ENCODE measurements around the gene RNF186. TPM values are rescaled to one million over a fixed set of nuclear protein-coding genes. Genes with fewer than 3 reads are reported as not detected.

The RNF186 gene
- total RNA-seq, 1 experiment from 2014 or later = not detected

DNA sequence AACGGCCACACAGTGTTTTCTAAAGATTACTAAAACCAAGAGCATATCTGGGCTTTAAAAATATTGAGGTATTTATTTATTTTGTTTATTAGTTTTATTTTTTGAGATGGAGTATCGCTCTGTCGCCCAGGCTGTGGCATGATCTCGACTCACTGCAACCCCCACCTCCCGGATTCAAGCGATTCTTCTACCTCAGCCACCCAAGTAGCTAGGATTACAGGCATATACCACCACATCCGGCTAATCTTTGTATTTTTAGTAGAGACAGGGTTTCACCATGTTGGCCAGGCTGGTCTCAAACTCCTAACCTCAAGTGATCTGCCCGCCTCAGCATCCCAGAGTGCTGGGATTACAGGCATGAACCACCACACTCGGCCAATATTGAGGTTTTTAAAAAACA lies 39.3 kb downstream of the RNF186 start:
- no peak overlapping the region for H3K4me3 Mint-ChIP-seq (ENCODE audit: low read depth, unreplicated experiment)
- CTCF ChIA-PET = interaction anchor here (1.0 kb wide), 1 partner anchor 10 kb away, joined by 4 read pairs; no protein-coding TSS in a partner anchor
- no peaks in the 10 kb centered on the region for H3K36me3 Mint-ChIP-seq (ENCODE audit: insufficient read depth, unreplicated experiment)
- no peaks in the 10 kb centered on the region for H3K9me3 Mint-ChIP-seq (ENCODE audit: low read depth, unreplicated experiment)
- no peaks in the 10 kb centered on the region for H3K27me3 Mint-ChIP-seq (ENCODE audit: unreplicated experiment)
- no peaks in the 10 kb centered on the region for H3K4me1 Mint-ChIP-seq (ENCODE audit: low read depth, unreplicated experiment)
- intact Hi-C loops (cut with micrococcal nuclease; ENCODE audit: unreplicated experiment) = no loop called here
- no peak for DNase-seq
- no TSS peak for BruUV-seq (replicated peaks)
- H3K27ac Mint-ChIP-seq (ENCODE audit: unreplicated experiment) = no peak overlapping the region
- TF ChIP-seq, protein P1, sequence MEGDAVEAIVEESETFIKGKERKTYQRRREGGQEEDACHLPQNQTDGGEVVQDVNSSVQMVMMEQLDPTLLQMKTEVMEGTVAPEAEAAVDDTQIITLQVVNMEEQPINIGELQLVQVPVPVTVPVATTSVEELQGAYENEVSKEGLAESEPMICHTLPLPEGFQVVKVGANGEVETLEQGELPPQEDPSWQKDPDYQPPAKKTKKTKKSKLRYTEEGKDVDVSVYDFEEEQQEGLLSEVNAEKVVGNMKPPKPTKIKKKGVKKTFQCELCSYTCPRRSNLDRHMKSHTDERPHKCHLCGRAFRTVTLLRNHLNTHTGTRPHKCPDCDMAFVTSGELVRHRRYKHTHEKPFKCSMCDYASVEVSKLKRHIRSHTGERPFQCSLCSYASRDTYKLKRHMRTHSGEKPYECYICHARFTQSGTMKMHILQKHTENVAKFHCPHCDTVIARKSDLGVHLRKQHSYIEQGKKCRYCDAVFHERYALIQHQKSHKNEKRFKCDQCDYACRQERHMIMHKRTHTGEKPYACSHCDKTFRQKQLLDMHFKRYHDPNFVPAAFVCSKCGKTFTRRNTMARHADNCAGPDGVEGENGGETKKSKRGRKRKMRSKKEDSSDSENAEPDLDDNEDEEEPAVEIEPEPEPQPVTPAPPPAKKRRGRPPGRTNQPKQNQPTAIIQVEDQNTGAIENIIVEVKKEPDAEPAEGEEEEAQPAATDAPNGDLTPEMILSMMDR (IDR thresholded peaks at IDR 0.05; ENCODE audit: unreplicated experiment) = no peak

DNA sequence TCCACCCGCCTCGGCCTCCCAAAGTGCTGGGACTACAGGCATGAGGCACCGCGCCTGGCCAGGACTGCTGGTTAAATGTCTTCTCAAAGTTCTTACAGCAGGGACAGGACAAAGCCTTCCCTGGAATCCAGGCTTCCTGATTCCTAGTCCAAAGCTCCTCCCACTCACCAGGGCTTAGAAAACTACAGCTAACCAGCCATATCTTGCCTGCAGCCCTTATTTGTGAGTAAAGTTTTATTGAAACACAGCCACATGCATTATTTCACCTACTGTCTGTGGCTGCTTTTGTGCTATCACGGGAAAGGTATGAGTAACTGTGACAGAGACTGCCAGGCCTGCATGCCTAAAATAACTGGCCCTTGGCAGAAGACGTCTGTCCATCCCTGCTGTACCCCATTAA lies 39.8 kb downstream of the RNF186 start:
- BruUV-seq (replicated peaks) = no TSS peak
- no peak for DNase-seq
- Mint-ChIP-seq H3K27ac (ENCODE audit: unreplicated experiment) (no peak overlapping the region), H3K9me3 (ENCODE audit: low read depth, unreplicated experiment) (no peaks in the 10 kb centered on the region), H3K36me3 (ENCODE audit: insufficient read depth, unreplicated experiment) (no peaks in the 10 kb centered on the region), H3K4me1 (ENCODE audit: low read depth, unreplicated experiment) (no peaks in the 10 kb centered on the region), H3K4me3 (ENCODE audit: low read depth, unreplicated experiment) (no peak overlapping the region), H3K27me3 (ENCODE audit: unreplicated experiment) (no peaks in the 10 kb centered on the region)
- CTCF ChIA-PET = no interaction called here
- intact Hi-C loops (cut with micrococcal nuclease; ENCODE audit: unreplicated experiment) = no loop called here
- TF ChIP-seq, protein P1 (IDR thresholded peaks at IDR 0.05; ENCODE audit: unreplicated experiment) = no peak

DNA sequence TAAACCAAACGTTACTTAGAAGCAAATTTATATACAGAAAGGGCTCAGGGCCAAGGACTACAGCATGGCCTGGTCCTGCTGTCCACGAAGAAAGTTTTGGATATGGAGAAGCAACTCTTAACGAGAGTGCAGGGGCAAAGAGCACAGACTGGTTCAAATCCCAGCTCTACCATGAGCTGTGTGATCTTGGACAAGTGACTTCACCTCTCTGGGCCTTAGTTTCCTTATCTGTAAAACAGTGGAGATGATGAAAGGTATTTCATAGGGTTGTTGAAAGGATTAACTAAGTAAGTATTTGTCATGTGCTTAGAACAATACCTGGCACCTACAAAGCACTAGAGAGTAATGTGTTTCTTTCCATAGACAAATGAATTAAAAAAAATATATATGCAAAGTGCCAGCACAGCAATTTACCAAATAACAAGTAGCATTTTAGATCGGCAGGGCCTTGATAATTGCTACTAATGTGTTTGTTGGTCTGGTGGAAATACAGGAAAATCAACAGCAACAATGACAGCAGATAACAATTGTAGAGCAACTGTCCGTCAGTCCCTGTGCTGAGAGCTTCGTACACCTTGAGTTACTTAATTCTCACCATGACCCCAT lies 40.8 kb downstream of the RNF186 start:
- Mint-ChIP-seq H3K4me3 (ENCODE audit: low read depth, unreplicated experiment) (no peak overlapping the region), H3K9me3 (ENCODE audit: low read depth, unreplicated experiment) (no peaks in the 10 kb centered on the region), H3K4me1 (ENCODE audit: low read depth, unreplicated experiment) (no peaks in the 10 kb centered on the region), H3K27me3 (ENCODE audit: unreplicated experiment) (no peaks in the 10 kb centered on the region), H3K36me3 (ENCODE audit: insufficient read depth, unreplicated experiment) (no peaks in the 10 kb centered on the region), H3K27ac (ENCODE audit: unreplicated experiment) (no peak overlapping the region)
- BruUV-seq (replicated peaks) = no TSS peak
- intact Hi-C loops (cut with micrococcal nuclease; ENCODE audit: unreplicated experiment) = no loop called here
- TF ChIP-seq, protein P1 (IDR thresholded peaks at IDR 0.05; ENCODE audit: unreplicated experiment) = no peak
- CTCF ChIA-PET = no interaction called here
- DNase-seq = no peak

DNA sequence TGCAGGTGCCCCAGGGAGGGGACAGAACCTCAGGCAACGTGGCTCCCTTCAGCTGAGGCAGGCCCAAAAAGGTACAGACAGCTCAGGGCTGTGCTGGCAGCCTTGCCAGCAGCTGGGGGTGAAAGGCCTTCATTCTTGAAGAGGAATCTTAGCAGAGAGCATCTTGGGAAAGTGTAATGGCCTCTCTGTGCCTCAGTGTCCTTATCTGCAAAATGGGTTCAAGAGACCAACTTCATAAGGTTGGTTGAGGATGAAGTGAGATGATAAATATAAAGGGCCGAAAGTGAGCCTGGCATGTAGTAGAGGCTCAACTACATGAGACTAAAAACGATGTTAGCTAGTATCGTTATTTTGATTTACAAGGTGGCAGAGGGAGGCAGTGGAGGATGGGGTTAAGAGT lies 41.6 kb downstream of the RNF186 start:
- intact Hi-C loops (cut with micrococcal nuclease; ENCODE audit: unreplicated experiment) = no loop called here
- Mint-ChIP-seq H3K9me3 (ENCODE audit: low read depth, unreplicated experiment) (no peaks in the 10 kb centered on the region), H3K36me3 (ENCODE audit: insufficient read depth, unreplicated experiment) (no peaks in the 10 kb centered on the region), H3K27me3 (ENCODE audit: unreplicated experiment) (no peaks in the 10 kb centered on the region), H3K4me1 (ENCODE audit: low read depth, unreplicated experiment) (no peaks in the 10 kb centered on the region), H3K27ac (ENCODE audit: unreplicated experiment) (no peak overlapping the region), H3K4me3 (ENCODE audit: low read depth, unreplicated experiment) (no peak overlapping the region)
- TF ChIP-seq, protein P1 (IDR thresholded peaks at IDR 0.05; ENCODE audit: unreplicated experiment) = no peak
- no TSS peak for BruUV-seq (replicated peaks)
- CTCF ChIA-PET = no interaction called here
- DNase-seq = no peak
